Testis (tissue), 2 donors: ENCODE results near the gene CLIP1.

Source experiments
- POLR2A ChIP-seq: fragments of 450-650 bp; IDR thresholded peaks from one replicate; pipeline ENCODE4 v1.6.1; 2017; ENCODE audit warnings: antibody characterized with exemption, mild to moderate bottlenecking, moderate library complexity
- TF ChIP-seq, protein P1 (sequence below), 3 experiments: fragments of 450-650 bp in 2 of 3; fragments of 200-600 bp in 1 of 3; sonication (generic) in 1 of 3; IDR thresholded peaks; one replicate each; pipeline ENCODE4 v1.5.1; 2016 to 2019; ENCODE audit warnings: antibody characterized with exemption in 3 of 3, mild to moderate bottlenecking in 2 of 3, moderate library complexity in 1 of 3

- TF ChIP-seq, protein P1, sequence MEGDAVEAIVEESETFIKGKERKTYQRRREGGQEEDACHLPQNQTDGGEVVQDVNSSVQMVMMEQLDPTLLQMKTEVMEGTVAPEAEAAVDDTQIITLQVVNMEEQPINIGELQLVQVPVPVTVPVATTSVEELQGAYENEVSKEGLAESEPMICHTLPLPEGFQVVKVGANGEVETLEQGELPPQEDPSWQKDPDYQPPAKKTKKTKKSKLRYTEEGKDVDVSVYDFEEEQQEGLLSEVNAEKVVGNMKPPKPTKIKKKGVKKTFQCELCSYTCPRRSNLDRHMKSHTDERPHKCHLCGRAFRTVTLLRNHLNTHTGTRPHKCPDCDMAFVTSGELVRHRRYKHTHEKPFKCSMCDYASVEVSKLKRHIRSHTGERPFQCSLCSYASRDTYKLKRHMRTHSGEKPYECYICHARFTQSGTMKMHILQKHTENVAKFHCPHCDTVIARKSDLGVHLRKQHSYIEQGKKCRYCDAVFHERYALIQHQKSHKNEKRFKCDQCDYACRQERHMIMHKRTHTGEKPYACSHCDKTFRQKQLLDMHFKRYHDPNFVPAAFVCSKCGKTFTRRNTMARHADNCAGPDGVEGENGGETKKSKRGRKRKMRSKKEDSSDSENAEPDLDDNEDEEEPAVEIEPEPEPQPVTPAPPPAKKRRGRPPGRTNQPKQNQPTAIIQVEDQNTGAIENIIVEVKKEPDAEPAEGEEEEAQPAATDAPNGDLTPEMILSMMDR (IDR thresholded peaks at IDR 0.05), result peak in 2 of 3 experiments; percentile 17 to 18
- TF ChIP-seq POLR2A, result no peak
Measured at GRCh38 chr12:122421821-122422729, at the start of gene CLIP1.
